ENCODE measurements around the gene ATP8A2.

DNA sequence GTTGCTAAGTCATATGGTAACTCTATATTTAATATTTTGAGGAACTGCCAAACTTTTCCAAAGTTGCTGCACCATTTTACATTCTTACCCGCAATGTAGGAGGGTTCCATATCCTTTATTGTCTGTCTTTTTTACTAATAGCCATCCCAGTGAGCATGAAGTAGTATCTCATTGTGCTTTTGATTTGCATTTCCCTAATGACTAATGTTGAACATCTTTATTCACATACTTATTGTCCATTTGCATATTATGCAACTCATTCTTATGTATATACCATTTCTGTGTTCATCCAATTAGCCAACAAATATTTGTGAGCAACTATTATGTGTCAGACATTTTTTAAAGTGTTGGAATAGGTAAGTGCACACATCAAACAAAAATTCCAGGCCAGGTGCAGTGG, 20.4 kb upstream of the ATP8A2 start:
- TF ChIP-seq POLR2AphosphoS5 (IDR thresholded peaks at IDR 0.05) (no peak), CTCF (IDR thresholded peaks at IDR 0.05) (no peak), EP300 (IDR thresholded peaks at IDR 0.05; ENCODE audit: low read depth) (no peak)

Measured in transverse colon (tissue), 4 donors.